Hepatocyte (in vitro differentiated cells): ENCODE data around the gene PKNOX2. TPM values are rescaled to one million over a fixed set of nuclear protein-coding genes. Genes with fewer than 3 reads are reported as not detected.

ENCODE experiments used
- DNase-seq: peaks from one replicate; pipeline ENCODE4 v3.0.0-alpha.2; 2016; ENCODE audit warnings: low spot score
- H2AFZ ChIP-seq: fragments of 200-600 bp; sonication (generic); 2 replicates; pipeline ENCODE4 v1.6.0; 2016; ENCODE audit warnings: antibody characterized with exemption, mild to moderate bottlenecking
- H3K27ac ChIP-seq: fragments of 200-600 bp; sonication (generic); 2 replicates; pipeline ENCODE4 v1.5.1; 2016; ENCODE audit warnings: mild to moderate bottlenecking
- H3K27me3 ChIP-seq: fragments of 200-600 bp; sonication (generic); 2 replicates; pipeline ENCODE4 v1.6.1; 2016
- H3K36me3 ChIP-seq: fragments of 200-600 bp; sonication (generic); replicated peaks from 2 replicates; pipeline ENCODE4 v1.5.1; 2016; ENCODE audit warnings: low read depth; ENCODE audit not compliant: insufficient read depth
- H3K4me1 ChIP-seq: fragments of 200-600 bp; sonication (generic); 2 replicates; pipeline ENCODE4 v1.5.1; 2016; ENCODE audit warnings: mild to moderate bottlenecking, moderate library complexity; ENCODE audit not compliant: insufficient read depth
- H3K4me2 ChIP-seq: fragments of 200-600 bp; sonication (generic); 2 replicates; pipeline ENCODE4 v1.6.0; 2016
- H3K4me3 ChIP-seq: fragments of 200-600 bp; sonication (generic); 2 replicates; pipeline ENCODE4 v1.5.1; 2016; ENCODE audit warnings: mild to moderate bottlenecking
- H3K79me2 ChIP-seq: fragments of 200-600 bp; sonication (generic); 2 replicates; pipeline ENCODE4 v1.6.0; 2017; ENCODE audit warnings: mild to moderate bottlenecking
- H3K9me2 ChIP-seq: fragments of 200-600 bp; sonication (generic); replicated peaks from 2 replicates; pipeline ENCODE4 v1.6.0; 2017; ENCODE audit warnings: mild to moderate bottlenecking; ENCODE audit not compliant: insufficient read depth
- H3K9me3 ChIP-seq: fragments of 200-600 bp; sonication (generic); 2 replicates; pipeline ENCODE4 v1.5.1; 2016; ENCODE audit warnings: low read depth, mild to moderate bottlenecking
- H4K20me1 ChIP-seq: fragments of 200-600 bp; sonication (generic); 2 replicates; pipeline ENCODE4 v1.6.0; 2016; ENCODE audit warnings: mild to moderate bottlenecking; ENCODE audit not compliant: insufficient read depth, poor library complexity, severe bottlenecking
- EZH2 ChIP-seq: fragments of 200-600 bp; sonication (generic); IDR thresholded peaks from 2 replicates; pipeline ENCODE4 v1.6.1; 2016; ENCODE audit warnings: antibody characterized with exemption, mild to moderate bottlenecking, borderline replicate concordance
- EZH2phosphoT487 ChIP-seq: fragments of 200-600 bp; sonication (generic); IDR thresholded peaks from one replicate; pipeline ENCODE4 v1.6.1; 2018; ENCODE audit warnings: antibody characterized with exemption, mild to moderate bottlenecking, low read depth, moderate library complexity; ENCODE audit not compliant: unreplicated experiment, severe bottlenecking
- WGBS: methylation state at CpG from one replicate; pipeline ENCODE4 v1.1.6; 2016; ENCODE audit warnings: low lambda C conversion rate; ENCODE audit errors: missing lambda C conversion rate; 5-methylcytosine and 5-hydroxymethylcytosine counted together
- polyA plus RNA-seq: library from polyadenylated mRNA; unstranded; fragments of >200 nt; fragmentation: Nextera tagmentation; extraction: Ambion mirVana; gene quantifications from 2 replicates; pipeline ENCODE4 v1.2.1, GENCODE V29; 2016
- total RNA-seq: library from RNA; depleted of rRNA; stranded (reverse); fragments of >200 nt; gene quantifications from 2 replicates; pipeline ENCODE4 v1.2.3, GENCODE V29; 2014
- TF ChIP-seq, protein P1 (sequence below): fragments of 200-600 bp; sonication (generic); IDR thresholded peaks from 2 replicates; pipeline ENCODE4 v1.5.1; 2016; ENCODE audit warnings: antibody characterized with exemption, mild to moderate bottlenecking; ENCODE audit not compliant: poor library complexity

Gene PKNOX2
- total and polyA plus RNA-seq, 2 experiments from 2014 or later = 3.0 to 3.1 TPM

GRCh38 chr11:125242141-125242775 lies 77.7 kb downstream of the PKNOX2 start:
- 95% methylated on average over 8 of the region's 11 CpGs for whole genome bisulfite sequencing
- no peaks in the 10 kb centered on the region for H3K9me3 ChIP-seq

GRCh38 chr11:125244166-125244565 lies 79.6 kb downstream of the PKNOX2 start:
- H2AFZ ChIP-seq = no peak overlapping the region

More at GRCh38 chr11:125242141-125242775, 77.7 kb downstream of the PKNOX2 start:
- no peaks in the 10 kb centered on the region for H3K27me3 ChIP-seq
- H3K9me2 ChIP-seq = no peaks in the 10 kb centered on the region
- no peaks in the 10 kb centered on the region for H3K36me3 ChIP-seq
- H3K4me2 ChIP-seq = no peak overlapping the region
- no peak overlapping the region for H2AFZ ChIP-seq
- H4K20me1 ChIP-seq = no peaks in the 10 kb centered on the region
- H3K4me3 ChIP-seq = no peak overlapping the region
- TF ChIP-seq, protein P1, sequence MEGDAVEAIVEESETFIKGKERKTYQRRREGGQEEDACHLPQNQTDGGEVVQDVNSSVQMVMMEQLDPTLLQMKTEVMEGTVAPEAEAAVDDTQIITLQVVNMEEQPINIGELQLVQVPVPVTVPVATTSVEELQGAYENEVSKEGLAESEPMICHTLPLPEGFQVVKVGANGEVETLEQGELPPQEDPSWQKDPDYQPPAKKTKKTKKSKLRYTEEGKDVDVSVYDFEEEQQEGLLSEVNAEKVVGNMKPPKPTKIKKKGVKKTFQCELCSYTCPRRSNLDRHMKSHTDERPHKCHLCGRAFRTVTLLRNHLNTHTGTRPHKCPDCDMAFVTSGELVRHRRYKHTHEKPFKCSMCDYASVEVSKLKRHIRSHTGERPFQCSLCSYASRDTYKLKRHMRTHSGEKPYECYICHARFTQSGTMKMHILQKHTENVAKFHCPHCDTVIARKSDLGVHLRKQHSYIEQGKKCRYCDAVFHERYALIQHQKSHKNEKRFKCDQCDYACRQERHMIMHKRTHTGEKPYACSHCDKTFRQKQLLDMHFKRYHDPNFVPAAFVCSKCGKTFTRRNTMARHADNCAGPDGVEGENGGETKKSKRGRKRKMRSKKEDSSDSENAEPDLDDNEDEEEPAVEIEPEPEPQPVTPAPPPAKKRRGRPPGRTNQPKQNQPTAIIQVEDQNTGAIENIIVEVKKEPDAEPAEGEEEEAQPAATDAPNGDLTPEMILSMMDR = no peak
- TF ChIP-seq EZH2 (no peak), EZH2phosphoT487 (no peak)
- H3K79me2 ChIP-seq = no peaks in the 10 kb centered on the region
- DNase-seq = no peak
- H3K4me1 ChIP-seq = no peaks in the 10 kb centered on the region
- H3K27ac ChIP-seq = no peak overlapping the region

DNA sequence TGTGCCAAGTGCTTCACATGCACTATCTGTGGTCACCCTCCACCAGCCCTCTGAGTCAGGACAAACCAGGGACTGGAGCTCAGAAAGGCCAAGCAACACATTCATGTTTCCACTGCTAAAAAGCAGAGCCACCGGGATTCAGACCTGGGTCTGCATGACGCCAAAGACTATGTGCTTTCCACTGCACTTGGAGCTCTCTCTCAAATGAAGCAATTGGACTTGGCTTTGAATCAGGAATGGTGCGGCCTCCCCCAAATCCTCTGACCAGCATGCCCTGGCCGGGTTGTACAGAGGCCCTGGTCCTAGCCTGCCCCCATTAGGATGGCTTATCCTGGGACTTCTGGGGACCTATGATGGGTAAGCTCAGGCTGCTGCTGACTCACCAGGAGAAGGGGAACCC lies 80.7 kb downstream of the PKNOX2 start:
- Histone ChIP-seq H3K4me2 (no peak overlapping the region), H3K36me3 (no peaks in the 10 kb centered on the region), H3K4me1 (no peaks in the 10 kb centered on the region), H4K20me1 (no peaks in the 10 kb centered on the region), H2AFZ (no peak overlapping the region), H3K27me3 (no peaks in the 10 kb centered on the region), H3K4me3 (no peak overlapping the region), H3K9me2 (no peaks in the 10 kb centered on the region), H3K27ac (no peak overlapping the region), H3K79me2 (no peaks in the 10 kb centered on the region), H3K9me3 (no peaks in the 10 kb centered on the region)
- 79% methylated on average over 4 of the region's 4 CpGs for WGBS
- TF ChIP-seq, protein P1 = no peak
- no peak for TF ChIP-seq EZH2phosphoT487
- no peak for TF ChIP-seq EZH2
- no peak for DNase-seq

More at GRCh38 chr11:125244166-125244565, 79.6 kb downstream of the PKNOX2 start:
- Histone ChIP-seq H3K9me3 (no peaks in the 10 kb centered on the region), H3K4me3 (no peak overlapping the region), H3K27ac (no peak overlapping the region), H4K20me1 (no peaks in the 10 kb centered on the region), H3K79me2 (no peaks in the 10 kb centered on the region), H3K4me2 (no peak overlapping the region), H3K4me1 (no peaks in the 10 kb centered on the region), H3K9me2 (no peaks in the 10 kb centered on the region), H3K36me3 (no peaks in the 10 kb centered on the region), H3K27me3 (no peaks in the 10 kb centered on the region)
- TF ChIP-seq EZH2 = no peak
- TF ChIP-seq, protein P1 = no peak
- TF ChIP-seq EZH2phosphoT487 = no peak
- no peak for DNase-seq
- 90% methylated on average over 4 of the region's 4 CpGs for WGBS
